ENCODE measurements around the gene KIF3A.
"Not testable (repeated sequence)": the region's sequence is repeated elsewhere in the genome, so short reads cannot be mapped to it uniquely, and the experiment has no call there.

KIF3A gene

DNA sequence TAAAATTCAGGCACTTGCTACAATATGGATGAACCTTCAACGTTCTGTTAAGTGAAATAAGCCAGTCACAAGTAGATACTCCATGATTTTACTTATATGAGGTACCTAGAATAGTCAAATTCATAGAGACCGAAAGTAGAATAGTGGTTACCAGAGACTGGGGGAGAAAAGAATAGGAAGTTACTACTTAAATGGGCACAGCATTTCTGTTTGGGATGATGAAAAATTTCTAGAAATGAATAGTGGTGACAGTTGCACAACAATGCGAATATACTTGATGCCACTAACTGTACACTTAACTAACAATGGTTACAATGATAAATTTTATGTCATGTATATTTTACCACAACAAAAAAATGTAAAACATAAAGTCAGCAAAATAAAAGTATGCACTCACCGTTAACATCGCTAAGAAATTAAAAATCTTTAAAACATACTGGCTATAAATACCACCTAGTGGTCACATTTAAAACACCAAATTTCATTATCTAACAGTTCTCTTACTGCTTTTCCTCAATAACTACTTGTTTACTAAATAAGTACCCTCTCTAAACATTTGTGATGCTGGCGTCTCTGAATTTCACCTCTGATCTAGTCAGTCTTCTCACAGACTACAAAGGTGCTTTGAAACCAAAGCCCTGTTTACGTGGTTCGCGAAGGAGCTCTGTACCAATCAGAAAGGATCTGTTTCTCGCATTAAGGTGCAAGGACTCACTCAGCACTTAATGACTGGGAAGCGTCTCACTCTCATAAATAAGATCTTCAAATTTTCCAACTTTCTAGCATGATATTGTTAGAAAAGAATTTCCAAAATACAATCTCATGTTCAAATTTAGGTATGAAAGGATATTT is 22.7 kb downstream of the KIF3A start:
- DNase-seq, result no peak

GRCh38 chr5:132708645-132709044 is 28.7 kb downstream of the KIF3A start:
- DNase-seq, result no peak

- DNase-seq, result no peak
Measured at GRCh38 chr5:132704875-132705274, 32.5 kb downstream of the KIF3A start.

DNA sequence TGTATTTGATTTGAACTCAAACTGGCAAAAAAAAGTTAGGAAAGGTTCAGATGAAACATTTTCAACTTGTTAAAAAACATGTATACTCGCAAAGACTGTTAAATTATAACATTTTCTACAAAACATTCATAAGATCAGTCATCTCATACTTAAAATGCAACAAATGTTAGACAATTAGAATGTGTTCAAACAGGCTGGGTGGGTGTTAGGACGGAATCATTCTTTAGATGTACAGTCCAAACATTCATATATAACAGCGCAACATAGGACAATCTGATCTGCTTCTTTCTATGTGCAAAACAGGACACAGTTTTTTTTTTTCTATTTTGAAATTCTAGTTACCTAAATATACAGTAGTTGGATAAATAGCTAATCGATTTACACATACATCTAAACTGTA is 41.4 kb downstream of the KIF3A start:
- no peak for DNase-seq

DNA sequence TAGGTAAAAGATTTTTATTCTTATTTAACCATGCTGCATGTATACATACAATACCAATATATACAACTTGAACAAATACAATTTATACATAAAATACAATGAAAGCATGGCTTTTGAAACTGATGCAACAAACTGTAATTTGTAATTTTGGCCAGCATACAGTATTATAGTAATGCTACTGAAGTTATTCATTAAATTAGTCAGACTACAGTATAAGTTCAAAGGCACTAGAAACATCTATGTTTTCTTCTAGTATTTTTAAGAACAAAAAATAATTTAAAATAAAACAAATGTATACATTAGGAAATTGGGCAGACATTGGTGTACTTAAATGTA is 44.7 kb downstream of the KIF3A start:
- no peak for DNase-seq

DNA sequence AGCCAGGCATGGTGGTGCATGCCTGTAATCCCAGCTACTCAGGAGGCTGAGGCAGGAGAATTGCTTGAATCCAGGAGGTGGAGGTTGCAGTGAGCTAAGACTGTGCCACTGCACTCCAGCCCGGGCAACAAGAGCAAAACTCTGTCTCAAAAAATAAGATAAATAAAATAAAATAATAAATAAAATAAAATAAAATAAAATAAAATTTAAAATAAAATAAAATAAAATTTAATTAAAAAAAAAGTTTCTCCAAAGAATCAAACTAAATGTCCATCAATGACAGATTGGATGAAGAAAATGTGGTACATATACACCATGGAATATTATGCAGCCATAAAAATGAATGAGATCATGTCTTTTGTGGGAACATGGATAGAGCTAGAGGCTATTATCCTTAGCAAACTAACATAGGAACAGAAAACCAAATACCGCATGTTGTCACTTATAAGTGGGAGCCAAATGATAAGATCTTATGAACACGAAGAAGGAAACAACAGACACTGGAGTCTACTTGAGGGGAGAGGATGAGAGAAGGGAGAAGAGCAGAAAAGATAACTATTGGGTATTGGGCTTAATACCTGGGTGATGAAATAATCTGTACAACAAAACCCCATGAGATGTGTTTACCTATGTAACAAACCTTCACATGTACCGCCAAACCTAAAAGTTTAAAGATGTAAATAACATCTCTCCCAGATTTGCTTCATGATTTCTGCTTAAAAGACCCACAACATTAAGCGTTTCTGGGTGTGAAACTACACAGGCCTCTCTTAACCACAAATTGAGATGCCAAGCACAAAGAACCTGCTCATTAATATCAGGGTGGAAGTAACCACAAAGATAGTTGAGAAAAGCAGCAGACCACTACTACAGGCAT is 45.4 kb downstream of the KIF3A start:
- not testable (repeated sequence) for DNase-seq

DNA sequence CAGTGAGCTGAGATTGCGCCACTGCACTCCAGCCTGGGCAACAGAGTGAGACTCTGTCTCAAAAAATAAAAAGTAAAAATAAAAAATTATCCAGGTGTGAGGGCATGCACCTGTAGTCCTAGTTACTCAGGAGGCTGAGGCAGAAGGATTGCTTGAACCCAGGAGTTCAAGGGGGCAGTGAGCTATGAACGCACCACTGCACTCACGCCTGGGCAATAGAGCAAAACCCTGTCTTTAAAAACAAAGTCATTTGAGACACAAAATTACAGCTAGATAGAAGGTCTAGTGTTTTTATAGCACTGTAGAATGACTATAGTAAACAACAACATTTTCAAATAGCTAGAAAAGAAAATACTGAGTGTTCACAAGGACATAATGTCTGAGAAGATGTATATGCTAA is 47.2 kb downstream of the KIF3A start:
- no peak for DNase-seq

- DNase-seq, result no peak
Measured at GRCh38 chr5:132689513-132689912, 47.8 kb downstream of the KIF3A start.

- DNase-seq, result no peak
Measured at GRCh38 chr5:132688536-132689339, 48.6 kb downstream of the KIF3A start.

DNA sequence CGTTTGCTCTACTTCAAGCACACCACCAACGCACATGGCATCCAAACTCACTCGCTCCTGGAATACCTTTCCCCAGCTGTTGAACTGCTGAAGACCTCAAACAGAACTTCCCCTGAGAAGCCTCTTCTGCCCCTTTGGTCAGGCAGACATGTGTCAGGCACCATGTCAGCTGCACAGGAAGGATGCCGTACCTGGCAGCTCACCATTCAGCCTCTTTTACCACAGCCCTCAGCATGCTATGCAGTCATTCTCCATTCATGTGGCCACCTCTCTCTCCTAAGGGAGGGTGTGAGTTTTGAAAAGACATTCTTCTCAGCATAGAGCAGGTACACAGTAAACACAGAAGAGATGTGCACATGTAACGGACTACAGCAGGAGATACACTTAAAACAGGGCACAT is 49.4 kb downstream of the KIF3A start:
- DNase-seq, result no peak

DNA sequence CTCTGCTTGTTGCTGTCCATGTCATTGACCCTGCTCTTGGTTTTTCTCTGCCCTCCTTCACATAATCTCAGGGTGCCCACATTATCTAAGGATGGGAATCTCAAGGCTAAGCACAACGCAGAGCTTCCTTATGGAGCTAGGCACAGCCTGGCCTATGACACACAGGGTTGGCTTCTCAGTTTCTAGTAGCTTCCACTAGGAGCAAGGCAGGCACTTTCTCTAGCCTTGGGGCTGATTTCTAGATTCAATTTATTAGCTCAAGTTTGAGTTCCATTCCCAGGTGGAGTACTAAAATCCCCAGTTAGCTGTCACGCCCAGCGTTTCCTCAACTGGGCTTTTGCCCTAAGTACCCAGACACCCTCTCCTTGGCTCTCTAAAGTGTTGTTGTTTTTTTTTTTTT is 51.2 kb downstream of the KIF3A start:
- DNase-seq, result no peak

DNA sequence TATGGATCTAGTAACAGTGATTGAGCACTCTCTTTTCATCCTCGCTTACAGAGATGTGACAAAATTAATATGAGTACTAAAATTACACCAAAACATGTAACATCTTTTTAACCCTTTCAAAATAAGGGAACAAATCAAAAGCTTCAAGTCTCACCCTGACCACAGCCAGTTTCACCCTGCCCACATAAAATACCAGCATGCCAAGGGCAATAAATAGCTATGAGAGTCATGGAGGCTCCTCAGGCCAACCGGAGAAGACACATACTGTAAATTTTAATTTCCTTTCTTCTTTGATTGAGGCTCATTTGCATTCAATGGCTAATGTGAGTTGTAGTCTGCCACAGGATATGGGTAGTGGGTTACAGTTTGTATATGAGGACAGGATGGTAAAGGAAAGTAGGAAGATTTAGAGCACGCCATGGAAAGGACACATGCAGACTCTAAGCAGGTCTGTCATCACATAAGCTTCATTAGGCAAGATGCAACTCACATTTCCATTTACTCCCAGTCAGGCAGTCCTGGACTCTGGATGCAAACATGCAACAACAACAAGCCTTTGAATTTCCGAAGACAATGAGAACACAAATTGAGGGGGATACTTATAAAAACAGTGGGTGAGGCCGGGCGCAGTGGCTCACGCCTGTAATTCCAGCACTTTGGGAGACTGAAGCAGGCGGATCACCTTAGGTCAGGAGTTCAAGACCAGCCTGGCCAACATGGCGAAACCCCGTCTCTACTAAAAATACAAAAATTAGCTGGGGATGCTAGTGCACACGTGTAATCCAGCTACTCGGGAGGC is 52.2 kb downstream of the KIF3A start:
- DNase-seq, result no peak

- no peak for DNase-seq
Measured at GRCh38 chr5:132684491-132684890, 52.9 kb downstream of the KIF3A start.

DNA sequence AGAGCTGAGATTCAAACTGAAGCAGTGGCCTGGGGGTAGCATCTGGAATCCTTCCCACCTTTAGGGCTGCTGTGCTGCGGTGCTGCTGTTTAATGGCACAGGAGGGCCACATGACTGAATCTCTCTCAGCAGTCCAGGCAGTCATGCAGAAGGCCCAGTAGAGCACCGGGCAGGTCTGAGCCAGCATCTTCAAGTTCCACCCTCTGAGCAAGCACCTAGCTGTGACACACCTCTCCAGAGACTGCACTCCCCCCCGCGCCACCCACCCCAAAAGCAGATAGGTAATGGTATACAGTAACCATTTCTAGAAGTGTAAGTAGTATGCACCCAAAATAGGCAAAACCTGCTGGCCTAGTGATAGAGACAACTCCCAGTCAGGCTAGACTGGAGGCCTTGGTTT is 55.4 kb downstream of the KIF3A start:
- DNase-seq, result no peak

DNA sequence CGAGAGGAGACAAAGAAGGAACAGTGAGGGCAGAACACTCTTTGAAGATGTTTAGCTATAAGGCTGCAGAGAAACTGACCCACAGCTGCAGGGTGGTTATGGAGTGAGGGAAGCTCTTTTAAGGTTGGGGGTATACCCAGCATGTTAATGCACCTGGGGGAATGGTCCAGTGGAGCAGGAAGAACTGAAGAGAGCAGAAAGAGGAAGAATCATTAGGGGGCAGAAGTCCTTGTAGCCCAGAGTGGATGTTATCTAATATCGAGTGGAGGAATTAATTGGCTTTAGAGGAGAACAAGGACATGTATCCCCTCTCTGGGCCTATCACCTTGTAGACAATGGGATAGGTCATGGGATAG is 55.9 kb downstream of the KIF3A start:
- DNase-seq, result no peak

- DNase-seq, result no peak
Measured at GRCh38 chr5:132680780-132681475, 56.4 kb downstream of the KIF3A start.

- DNase-seq, result no peak
Measured at GRCh38 chr5:132679717-132680380, 57.5 kb downstream of the KIF3A start.

GRCh38 chr5:132679166-132679565 is 58.2 kb downstream of the KIF3A start:
- no peak for DNase-seq

DNA sequence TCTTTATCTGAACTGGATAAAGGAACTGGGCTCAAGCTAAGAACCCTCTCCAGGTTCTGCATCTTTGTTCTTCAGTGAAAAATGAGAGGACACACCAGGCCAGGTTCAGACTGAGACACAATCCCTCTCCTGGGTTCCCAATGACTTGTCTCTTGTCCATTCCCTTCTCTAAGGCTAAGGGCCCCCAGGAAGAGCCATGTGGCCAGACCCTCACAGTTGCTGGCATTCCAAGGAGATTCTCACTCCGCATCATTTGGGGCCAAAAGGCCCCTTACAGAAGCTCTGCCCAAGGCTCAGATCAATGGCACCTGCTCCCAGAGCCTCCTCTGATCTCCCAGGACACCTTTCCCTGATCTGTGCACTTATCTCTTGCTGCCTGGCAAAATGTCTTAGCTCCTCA is 58.6 kb downstream of the KIF3A start:
- DNase-seq, result no peak

DNA sequence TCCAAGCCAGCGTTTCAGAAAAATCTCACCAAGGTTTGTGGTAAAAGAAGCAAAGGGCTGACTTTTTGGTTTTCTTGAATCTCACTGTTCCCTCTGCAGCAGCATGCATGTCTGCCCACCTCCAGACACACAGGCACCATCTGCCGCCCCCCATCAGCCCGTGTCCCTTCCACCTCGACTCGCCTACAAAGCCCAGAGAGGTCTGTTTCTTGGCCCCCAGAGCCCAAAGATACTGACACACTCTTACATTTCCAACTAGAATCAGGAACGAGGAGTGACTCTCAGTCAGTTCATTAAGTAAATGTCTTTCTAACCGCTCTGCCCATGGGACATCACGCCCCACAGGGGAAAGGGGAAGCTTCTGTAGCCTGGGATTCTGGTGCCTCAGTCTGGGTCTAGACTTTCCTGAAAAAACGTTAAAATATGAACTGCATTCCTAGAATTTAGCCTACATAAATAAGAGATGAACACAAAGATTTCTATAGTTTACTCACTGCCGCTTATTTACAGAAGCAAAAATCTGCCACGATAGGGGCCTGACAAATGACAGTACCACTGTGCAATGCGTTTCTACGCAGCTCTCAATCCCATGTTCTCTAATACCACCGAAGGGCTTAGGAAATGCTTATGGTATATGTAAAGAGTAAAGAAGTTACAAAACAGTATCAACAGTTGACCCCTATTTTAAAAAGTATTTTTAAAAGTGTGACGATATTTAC is 59.5 kb downstream of the KIF3A start:
- no peak for DNase-seq

GRCh38 chr5:132677191-132677590 is 60.2 kb downstream of the KIF3A start:
- DNase-seq, result no peak
